HG03066 (cell line): ENCODE data around the gene NPAT.
A peak's percentile ranks its signal among the peaks of the same experiment; 100 is the strongest.

ENCODE experiments used
- ATAC-seq: cut with Tn5 transposase; IDR thresholded peaks from one replicate; pipeline ENCODE4 v1.9.1; 2021; ENCODE audit warnings: low read depth; ENCODE audit not compliant: unreplicated experiment

Gene NPAT

DNA sequence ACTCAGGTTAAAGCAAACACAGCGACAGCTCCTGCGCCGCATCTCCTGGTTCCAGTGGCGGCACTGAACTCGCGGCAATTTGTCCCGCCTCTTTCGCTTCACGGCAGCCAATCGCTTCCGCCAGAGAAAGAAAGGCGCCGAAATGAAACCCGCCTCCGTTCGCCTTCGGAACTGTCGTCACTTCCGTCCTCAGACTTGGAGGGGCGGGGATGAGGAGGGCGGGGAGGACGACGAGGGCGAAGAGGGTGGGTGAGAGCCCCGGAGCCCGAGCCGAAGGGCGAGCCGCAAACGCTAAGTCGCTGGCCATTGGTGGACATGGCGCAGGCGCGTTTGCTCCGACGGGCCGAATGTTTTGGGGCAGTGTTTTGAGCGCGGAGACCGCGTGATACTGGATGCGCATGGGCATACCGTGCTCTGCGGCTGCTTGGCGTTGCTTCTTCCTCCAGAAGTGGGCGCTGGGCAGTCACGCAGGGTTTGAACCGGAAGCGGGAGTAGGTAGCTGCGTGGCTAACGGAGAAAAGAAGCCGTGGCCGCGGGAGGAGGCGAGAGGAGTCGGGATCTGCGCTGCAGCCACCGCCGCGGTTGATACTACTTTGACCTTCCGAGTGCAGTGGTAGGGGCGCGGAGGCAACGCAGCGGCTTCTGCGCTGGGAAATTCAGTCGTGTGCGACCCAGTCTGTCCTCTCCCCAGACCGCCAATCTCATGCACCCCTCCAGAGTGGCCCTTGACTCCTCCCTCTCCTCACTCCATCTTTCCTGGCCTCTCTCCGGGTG lies at the start of gene NPAT, which contains the start of gene ATM:
TSS of gene NPAT (minus strand) at position 65 of the 774 bp plus-strand sequence. CDS start 102 bp downstream, outside the sequence.
TSS of gene ATM (plus strand) at position 494 of the 774 bp plus-strand sequence. CDS start 4,558 bp downstream, outside the sequence.
- peak; percentile 70 for ATAC-seq

DNA sequence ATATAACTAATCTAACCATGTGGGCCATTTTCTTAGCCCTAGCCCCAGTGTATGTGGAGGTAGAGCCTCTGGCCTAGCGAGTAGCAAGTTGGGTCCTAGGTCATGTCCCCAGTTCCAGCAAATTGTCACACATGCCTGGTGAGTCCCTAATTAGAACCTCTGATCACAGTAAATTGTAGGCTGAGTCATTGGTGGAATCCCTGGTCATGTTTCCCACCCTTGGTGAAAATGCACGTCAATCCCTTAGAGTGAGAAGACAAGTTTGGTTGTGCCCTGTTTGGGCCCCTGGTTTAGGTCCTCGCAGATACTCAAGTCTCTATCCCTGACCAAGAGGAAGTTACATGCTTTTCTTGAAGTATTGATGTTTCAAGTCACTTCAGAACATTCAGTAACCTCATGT lies 47.1 kb upstream of the NPAT start:
- no peak for ATAC-seq

DNA sequence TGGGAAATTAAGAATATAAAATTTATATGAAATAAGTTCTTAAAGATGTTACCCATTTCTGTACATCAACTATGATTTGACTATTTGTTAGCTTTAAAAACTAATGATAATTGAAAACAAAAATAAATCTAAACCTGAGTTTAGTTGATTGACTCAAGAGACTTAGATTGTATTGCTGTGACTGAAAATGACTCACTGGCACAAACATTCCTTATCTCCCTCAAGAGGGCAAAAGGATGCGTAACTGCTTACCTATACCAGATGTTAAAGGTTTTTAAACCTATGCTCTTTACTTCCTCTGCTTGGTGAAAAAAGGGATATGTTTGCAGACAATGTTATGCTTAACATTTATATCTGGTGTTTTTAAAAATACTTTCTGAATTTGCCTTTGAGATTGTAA lies 30.7 kb upstream of the NPAT start:
- ATAC-seq, result no peak

DNA sequence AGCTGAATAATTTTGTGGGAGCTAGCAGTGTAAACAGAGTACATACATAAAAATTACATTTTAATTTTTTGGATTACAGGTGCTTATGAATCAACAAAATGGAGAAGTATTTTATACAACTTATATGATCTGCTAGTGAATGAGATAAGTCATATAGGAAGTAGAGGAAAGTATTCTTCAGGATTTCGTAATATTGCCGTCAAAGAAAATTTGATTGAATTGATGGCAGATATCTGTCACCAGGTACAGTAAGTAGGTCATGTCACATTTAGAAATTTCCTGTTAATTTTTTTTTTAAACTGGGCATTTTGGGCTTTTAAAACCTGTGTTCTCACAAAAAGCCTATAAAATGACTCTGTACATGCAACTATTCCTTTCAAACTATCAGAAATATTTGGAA lies 24.4 kb upstream of the NPAT start:
- no peak for ATAC-seq

DNA sequence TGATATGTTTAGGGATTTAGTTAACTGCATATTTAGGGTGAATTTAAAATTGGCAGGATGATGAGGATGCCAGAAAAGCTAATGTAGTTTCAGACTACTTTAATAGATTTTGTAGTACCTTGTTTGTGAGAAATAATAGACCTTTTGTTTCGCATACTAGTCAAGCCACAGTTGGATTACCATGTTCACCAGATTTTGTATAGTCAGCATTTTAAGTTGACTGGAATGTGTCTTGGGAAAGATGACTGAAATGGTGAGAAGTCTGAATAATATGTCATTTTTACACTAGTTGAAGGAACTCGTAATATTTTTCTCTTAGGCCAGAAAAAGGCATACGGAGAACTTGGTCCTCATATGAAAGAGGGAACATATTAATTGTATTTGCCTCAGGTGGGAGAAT lies 23.9 kb upstream of the NPAT start:
- no peak for ATAC-seq

DNA sequence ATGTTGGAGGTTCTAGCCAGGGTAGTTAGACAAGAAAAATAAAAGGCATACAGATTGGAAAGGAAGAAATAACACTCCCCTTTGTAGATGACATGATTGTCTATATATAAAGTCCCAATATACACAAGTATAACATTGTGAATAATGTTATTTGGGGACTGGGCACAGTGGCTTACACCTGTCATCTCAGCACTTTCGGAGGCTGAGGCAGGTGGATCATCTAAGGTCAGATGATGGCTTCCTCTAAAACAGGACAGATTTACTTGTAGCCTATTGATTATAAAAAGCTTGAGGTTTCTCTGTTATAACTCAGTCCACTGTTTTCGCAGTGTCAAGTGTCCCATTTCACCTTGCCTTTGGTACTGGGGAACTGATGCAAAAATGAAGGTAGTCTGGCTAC lies 20.0 kb upstream of the NPAT start:
- no peak for ATAC-seq

DNA sequence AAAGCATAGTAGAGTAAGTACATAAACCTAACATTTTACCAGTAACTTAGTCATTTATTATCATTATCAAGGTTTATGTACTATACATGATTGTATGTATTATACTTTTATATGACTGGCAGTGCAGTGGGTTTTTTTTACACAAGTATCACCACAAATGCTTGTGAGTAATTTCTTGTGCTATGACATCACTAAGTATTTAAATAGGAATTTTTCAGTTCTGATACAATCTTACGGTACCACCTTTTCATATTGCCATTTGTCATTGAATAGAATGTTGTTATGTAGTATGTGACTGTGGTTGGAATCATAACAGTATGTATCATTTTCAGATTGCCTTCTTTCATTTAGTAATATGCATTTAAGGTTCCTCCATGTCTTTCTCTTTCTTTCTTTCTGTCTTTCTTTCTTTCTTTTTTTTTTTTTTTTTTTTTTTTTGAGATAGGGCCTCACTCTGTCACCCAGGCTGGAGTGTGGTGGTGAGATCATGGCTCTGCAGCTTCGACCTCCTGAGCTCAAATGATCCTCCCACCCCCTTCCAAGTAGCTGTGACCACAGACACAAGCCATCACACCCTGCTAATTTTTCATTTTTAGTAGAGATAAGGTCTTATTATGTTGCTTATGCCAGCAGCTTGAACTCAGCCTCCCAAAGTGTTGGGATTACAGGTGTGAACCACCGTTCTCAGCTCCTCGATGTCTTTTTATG lies 19.0 kb upstream of the NPAT start:
- ATAC-seq, result no peak

DNA sequence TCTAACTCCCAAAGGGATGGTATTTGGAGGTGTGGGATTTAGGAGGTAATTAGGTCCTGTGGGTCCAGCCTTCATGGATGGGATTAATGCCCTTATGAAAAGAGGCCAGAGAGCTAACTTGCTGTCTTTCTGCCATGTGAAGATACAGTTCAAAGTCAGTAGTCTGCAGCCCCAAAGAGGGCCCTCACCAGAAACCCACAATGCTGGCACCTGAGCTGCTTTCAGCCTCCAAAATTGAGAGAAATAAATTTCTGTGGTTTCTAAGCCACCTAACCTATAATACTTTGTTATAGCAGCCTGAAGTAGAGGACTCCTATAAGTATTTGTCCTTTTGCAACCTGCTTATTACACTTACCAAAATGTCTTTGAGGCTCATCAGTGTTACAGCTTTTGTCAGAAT lies 16.6 kb upstream of the NPAT start:
- no peak for ATAC-seq

DNA sequence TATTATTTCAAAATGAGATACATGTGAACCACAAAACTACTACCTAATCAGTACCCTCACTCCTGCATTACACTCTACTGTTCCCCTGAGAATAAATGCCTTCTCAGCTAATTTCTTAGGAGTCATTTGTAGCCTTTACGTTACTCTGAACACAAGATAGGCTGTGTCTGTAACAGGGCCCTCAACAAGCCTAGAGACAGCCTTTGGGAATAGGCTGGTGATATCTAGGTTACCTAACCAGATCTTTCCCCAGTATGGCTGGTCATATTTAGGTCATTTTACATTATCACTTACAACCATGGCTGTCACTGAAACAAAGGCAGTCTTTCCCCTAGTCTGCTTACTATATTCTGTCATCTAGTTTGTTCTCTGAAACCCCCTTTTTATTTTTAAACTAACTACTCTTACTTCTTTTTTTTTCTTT lies 14.6 kb upstream of the NPAT start:
- peak; percentile 41 for ATAC-seq

DNA sequence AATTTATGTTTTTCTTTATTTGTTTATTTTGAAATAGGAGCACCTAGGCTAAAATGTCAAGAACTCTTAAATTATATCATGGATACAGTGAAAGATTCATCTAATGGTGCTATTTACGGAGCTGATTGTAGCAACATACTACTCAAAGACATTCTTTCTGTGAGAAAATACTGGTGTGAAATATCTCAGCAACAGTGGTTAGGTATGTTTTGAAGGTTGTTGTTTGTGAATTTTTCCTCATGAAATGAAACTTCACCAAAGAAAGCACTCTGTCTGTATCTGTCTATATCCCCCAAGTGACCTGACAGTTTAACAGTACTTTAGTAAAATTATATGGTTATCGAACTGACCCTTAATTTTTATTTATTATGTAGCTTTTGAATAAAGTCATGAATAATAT lies 13.2 kb upstream of the NPAT start:
- ATAC-seq, result no peak

DNA sequence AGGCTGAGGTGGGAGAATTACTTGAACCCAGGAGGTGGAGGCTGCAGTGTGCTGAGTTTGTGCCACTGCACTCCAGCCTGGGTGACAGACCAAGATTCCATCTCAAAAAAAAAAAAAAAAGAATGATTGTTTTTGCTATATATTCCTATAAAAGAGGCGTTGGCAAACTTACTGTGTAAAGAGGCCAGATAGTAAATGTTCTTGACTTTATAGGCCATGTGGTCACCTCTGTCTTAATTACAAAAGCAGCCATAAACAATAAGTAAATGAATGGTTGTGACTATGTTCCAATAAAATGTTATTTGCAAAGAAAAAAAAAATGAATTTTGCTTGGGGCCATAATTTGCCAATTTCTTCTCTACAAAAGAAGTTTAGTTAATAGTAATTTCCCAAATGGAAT lies 12.8 kb upstream of the NPAT start:
- ATAC-seq, result no peak

DNA sequence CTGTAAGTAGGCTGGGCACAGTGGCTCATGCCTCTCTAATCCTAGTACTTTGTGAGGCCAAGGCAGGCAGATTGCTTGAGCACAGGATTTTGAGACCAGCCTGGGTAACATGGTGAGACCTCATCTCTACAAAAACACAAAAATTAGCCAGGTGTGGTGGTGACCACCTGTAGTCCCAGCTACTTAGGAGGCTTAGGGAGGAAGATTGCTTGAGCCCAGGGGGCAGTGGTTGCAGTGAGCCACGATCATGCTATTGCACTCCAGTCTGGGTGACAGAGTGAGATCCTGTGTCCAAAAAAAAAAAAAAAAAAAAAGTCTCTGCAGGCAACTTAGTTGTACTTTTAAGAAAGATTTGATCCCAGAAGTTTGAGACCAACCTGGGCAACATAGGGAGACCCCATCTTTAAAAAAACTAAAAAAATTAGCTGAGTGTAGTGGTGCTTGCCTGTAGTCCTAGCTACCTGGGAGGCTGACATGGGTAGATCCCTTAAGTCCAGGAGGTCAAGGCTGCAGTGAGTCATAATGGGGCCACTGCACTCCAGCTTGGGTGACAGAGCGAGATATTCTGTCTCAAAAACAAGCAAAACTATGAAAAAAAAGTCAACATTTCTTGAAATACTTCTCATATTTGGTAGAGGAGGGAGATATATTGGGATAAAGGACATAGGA lies 11.0 kb upstream of the NPAT start:
- no peak for ATAC-seq

DNA sequence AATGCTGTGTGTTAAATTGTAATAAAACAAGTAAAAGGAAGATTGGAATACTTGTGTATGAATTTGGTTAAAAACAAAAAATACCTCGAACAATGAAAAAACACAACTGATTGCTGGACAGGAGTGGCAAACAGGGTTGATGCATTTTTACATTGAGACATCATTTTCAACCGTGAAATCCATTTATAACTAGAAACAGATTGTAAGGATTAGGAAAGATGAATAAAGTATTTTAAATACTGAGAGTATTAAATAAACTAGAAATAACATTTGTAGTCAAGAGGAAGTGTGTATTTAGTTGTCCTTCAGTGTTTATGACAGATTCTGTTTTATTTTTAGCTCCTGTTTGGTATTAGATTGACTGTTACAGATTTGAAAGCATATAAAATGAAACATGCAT lies 5.8 kb upstream of the NPAT start:
- ATAC-seq, result no peak

DNA sequence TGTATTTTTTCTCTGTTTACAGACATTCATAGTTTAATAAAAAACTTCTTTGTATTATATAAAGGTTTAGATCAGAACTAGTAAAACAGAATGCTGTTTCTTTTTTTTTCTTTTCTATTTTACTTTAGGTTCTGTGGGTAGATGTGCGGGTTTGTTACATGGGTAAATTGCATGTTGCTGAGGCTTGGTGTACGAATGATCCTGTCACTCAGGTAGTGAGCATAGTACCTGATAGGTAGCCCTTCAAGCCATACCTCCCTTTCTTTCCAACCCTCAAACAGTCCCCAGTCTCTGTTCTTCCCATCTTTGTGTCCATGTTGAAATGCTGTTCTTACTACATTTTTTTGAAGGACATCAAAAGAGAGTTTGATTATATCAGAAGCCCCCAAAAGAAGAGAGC lies 3.6 kb upstream of the NPAT start:
- no peak for ATAC-seq

DNA sequence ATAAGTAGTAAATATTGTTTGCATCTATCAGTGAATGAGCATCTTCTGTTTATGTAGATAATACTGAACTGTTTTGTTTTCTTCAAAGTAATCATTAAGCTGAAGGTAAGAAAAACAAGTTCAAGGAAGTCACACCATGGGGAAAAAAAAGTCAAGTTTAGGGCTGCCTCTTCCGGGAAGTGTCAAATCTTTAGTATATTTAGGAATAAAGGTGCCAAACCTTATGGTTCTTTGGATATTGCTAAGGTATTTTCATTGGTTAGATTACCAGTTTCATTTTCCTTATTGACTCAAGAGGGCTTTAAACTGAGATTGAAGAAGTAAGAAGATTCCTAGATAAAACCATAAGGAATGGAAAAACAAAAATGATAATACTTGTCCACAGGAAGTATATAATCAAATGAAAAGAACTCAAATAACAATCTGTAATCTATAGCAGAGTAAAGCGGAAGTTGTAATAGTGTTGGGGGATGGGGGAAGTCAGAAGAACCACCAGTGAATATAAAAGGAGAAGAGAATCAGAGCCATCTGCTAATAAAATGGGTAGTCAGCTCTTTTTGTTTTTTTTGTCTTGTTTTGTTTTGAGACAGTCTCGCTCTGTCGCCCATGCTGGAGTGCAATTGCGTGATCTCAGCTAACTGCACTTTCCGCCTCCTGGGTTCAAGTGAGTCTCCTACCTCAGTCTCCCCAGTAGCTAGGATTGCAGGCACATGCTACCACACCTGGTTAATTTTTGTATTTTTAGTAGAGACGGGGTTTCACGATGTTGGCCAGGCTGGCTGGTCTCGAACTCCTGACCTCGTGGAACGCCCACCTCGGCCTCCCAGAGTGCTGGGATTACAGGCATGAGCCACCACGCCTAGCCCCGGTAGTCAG lies 2.7 kb upstream of the NPAT start:
- no peak for ATAC-seq

DNA sequence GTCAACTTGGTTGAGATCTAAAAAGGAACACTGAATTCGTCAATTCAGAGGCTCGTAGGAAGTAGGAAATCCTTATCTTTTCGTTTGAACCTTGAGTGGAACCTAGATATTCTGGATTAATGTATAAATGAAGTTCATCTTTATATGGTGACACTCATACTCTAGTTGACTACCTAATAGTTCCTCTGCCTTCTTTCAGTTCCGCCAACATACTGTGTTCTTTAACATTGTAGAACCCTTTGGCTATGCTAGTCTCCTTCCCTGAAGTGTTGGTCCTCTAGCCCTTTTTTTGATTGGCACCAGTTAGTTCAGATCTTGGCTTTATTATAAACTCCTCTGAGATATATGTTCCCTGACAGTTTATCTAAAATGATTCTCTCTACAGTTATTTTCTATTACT lies 1.9 kb upstream of the NPAT start:
- ATAC-seq, result no peak

DNA sequence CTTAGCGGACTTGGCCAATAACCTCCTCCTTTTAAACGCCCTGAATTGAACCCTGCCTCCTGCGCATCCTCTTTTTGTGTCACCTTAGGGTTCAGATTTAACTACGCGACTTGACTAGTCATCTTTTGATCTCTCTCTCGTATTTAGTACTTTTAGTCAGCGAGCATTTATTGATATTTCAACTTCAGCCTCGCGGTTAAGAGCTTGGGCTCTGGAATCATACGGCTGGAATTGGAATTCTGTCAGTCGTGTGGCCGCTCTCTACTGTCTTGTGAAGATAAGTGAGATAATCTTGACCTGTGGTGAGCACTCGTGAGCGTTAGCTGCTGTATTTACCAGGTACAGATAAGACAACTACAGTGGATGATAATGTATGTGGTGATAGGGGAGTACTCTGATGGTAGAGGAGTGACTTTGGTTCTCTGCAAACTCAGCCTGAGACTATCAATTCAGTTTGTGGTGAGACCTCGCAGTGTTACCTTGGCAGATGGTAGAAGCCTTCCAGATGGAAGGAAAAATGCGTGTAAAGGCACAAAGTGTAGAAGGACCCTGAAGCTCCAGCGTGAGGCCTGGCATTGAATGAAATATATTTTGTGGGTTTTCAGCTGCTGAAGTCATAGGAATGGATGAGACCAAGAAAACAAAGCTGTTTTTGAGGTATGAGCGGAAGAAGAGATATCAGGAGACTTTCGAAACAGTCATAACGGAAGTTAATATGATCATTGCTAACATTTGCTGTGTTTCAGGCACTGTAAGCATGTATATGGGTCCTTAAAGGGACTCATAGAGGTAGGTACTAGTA lies 1.1 kb upstream of the NPAT start:
- ATAC-seq, result peak; percentile 23

DNA sequence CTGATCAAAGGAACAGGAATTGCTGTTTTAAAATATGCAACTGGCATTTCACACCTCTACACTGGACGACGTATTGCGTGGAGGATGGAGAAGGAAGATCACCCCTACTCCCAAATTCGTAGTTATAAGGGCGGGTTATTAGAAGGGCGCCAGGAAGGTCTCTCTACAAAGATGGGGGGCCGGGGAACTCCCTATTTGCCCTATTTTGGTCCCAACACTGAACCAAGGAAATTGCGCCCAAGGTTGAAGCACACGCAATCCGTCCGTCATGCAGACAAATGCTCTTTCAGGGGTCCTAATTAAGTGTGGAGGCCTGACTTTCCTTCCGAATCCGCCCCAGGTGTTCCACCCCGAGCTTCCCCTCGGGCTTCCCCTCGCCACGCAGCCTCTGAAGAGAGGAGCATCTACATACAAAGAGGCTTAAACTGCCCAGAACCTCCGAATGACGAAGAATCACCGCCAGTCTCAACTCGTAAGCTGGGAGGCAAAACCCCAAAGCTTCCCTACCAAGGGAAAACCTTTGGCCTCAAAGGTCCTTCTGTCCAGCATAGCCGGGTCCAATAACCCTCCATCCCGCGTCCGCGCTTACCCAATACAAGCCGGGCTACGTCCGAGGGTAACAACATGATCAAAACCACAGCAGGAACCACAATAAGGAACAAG lies 396 bp downstream of the NPAT start:
- ATAC-seq, result no peak

DNA sequence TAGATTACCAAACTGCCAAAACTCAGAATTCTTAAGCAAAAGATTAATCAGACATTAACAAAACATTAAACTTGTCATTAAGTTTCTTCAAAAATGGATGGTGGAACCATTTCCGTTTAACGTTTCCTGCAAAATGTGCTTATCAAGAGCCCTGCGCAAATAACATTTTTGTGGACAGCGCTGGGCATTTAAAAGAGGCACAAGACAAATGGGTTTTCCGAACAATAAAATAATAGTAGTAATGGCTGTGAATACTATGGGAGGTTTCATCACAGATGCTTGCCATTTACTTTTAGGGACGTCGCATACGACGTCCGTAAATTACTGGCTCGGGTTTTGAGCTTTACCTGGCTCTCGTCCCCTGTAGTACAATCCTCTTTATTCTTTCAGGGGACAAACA lies 1.1 kb downstream of the NPAT start:
- no peak for ATAC-seq
